ENCODE measurements around the gene SLC25A14. TPM values are rescaled to one million over a fixed set of nuclear protein-coding genes. Genes with fewer than 3 reads are reported as not detected.

Gene SLC25A14
- total and polyA plus RNA-seq, 10 of the 15 experiments (the other 5 are each of a cell fraction or from before 2014, with no cell fraction given), result 7.6 to 17.0 (median 14.0) TPM

- TF ChIP-seq REST (IDR thresholded peaks at IDR 0.05; ENCODE audit: low read depth, low read length), result no peak
Observed at GRCh38 chrX:130299279-130300009, 40.3 kb upstream of the SLC25A14 start (continued).

- Histone ChIP-seq H3K4me2 (ENCODE audit: control insufficient read depth, insufficient read depth) (no peak overlapping the region), H3K9me3 (replicated peaks; ENCODE audit: control insufficient read depth, insufficient read depth, low read length) (no peaks in the 10 kb centered on the region), H2AFZ (ENCODE audit: control insufficient read depth, low read depth, low read length) (no peak overlapping the region), H3K79me2 (ENCODE audit: control insufficient read depth, insufficient read depth, low read length) (no peaks in the 10 kb centered on the region), H3K4me3 (no peak overlapping the region), H4K20me1 (ENCODE audit: control insufficient read depth, insufficient read depth) (no peaks in the 10 kb centered on the region), H3K4me1 (ENCODE audit: control insufficient read depth, insufficient read depth, low read length) (no peaks in the 10 kb centered on the region), H3K27me3 (replicated peaks in 1 of 2; ENCODE audit: control insufficient read depth in 2 of 2, insufficient read depth in 2 of 2, low read length in 1 of 2) (no peaks in the 10 kb centered on the region; a peak in 1 of 4 replicates), H3K27ac (ENCODE audit: control insufficient read depth, insufficient read depth) (no peak overlapping the region), H3K36me3 (ENCODE audit: control insufficient read depth in 2 of 2, insufficient read depth in 2 of 2, low read length in 1 of 2) (no peaks in the 10 kb centered on the region), H3K9ac (ENCODE audit: control insufficient read depth, insufficient read depth, low read length) (no peak overlapping the region)
- ChIA-PET POLR2A (no interaction called here), SMC1A (ENCODE audit: uncharacterized antibody, unreplicated experiment) (no interaction called here), RAD21 (ENCODE audit: unreplicated experiment) (no interaction called here), CTCF (no interaction called here)
- intact Hi-C loops (cut with micrococcal nuclease; ENCODE audit: unreplicated experiment), result no loop called here
- ATAC-seq (no peak), DNase-seq (ENCODE audit: low read depth, low spot score) (no peak), FAIRE-seq (no peak)
- no TSS peak for BruUV-seq (replicated peaks)
- in situ Hi-C loops (cut with MboI), result no loop called here
- 27% methylated on average over 2 of the region's 2 CpGs for WGBS (ENCODE audit: insufficient coverage, insufficient replicate concordance, low lambda C conversion rate, missing lambda C conversion rate)
- TF ChIP-seq SREBF2 (IDR thresholded peaks at IDR 0.05; ENCODE audit: low read length), result no peak
- no peak for TF ChIP-seq CTCF (IDR thresholded peaks at IDR 0.05 in 2 of 3, conservative IDR thresholded peaks at IDR 0.05 in 1 of 3; ENCODE audit: control insufficient read depth in 2 of 3, extremely low read depth in 1 of 3, insufficient read depth in 1 of 3, low read depth in 3 of 3, low read length in 3 of 3)
- TF ChIP-seq BCL3 (IDR thresholded peaks at IDR 0.05; ENCODE audit: borderline replicate concordance, insufficient read depth, low read depth, low read length, poor library complexity, severe bottlenecking), result no peak
- no peak for TF ChIP-seq ZBTB33 (IDR thresholded peaks at IDR 0.05)
- TF ChIP-seq PKNOX1 (IDR thresholded peaks at IDR 0.05), result no peak
- no peak for TF ChIP-seq MEF2A (IDR thresholded peaks at IDR 0.05; ENCODE audit: insufficient read depth, low read depth, low read length)
- no peak for TF ChIP-seq SIN3A (IDR thresholded peaks at IDR 0.05; ENCODE audit: low read depth, low read length)
- TF ChIP-seq JUNB (IDR thresholded peaks at IDR 0.05), result no peak
- TF ChIP-seq MYB (IDR thresholded peaks at IDR 0.05; ENCODE audit: borderline replicate concordance, low read depth, low read length), result no peak
Observed at GRCh38 chrX:130300010-130300282, 39.8 kb upstream of the SLC25A14 start.

Data from GM12878 (cell line).